Neural crest cell (in vitro differentiated cells): ENCODE data around the gene SEPTIN1. TPM values are rescaled to one million over a fixed set of nuclear protein-coding genes. Genes with fewer than 3 reads are reported as not detected.

ENCODE experiments used
- DNase-seq: peaks from one replicate; pipeline ENCODE4 v3.0.0; 2021; ENCODE audit warnings: low read depth, mixed read lengths, low spot score
- H3K27ac Mint-ChIP-seq: one replicate; pipeline ENCODE4 v1.8.0; 2021; ENCODE audit warnings: mild to moderate bottlenecking, mixed read lengths; ENCODE audit not compliant: unreplicated experiment
- H3K27me3 Mint-ChIP-seq: 2 replicates; pipeline ENCODE4 v1.8.0; 2021; ENCODE audit warnings: low read depth, mild to moderate bottlenecking, mixed read lengths
- H3K36me3 Mint-ChIP-seq: 2 replicates; pipeline ENCODE4 v1.8.0; 2021; ENCODE audit warnings: low read depth, mild to moderate bottlenecking, mixed read lengths
- H3K4me1 Mint-ChIP-seq: 2 replicates; pipeline ENCODE4 v1.8.0; 2021; ENCODE audit warnings: mixed read lengths
- H3K4me3 Mint-ChIP-seq: one replicate; pipeline ENCODE4 v1.8.0; 2021; ENCODE audit warnings: mild to moderate bottlenecking, mixed read lengths
- H3K9me3 Mint-ChIP-seq: 2 replicates; pipeline ENCODE4 v1.8.0; 2021; ENCODE audit warnings: mixed read lengths
- CTCF ChIP-seq: fragments of 200-600 bp; sonication (generic); conservative IDR thresholded peaks from 2 replicates; pipeline ENCODE4 v1.5.0; 2021; ENCODE audit warnings: antibody characterized with exemption, mild to moderate bottlenecking
- total RNA-seq: library from RNA; stranded (reverse); gene quantifications from 2 replicates; pipeline ENCODE4 v1.2.1, GENCODE V29; 2021

SEPTIN1 gene
- total RNA-seq, 1 donor from 2014 or later = 2.3 TPM

GRCh38 chr16:30406795-30407101 is 24.4 kb upstream of the SEPTIN1 start:
- DNase-seq = no peak
- Mint-ChIP-seq H3K27me3 (no peaks in the 10 kb centered on the region), H3K4me1 (peaks cover 25% of the 10 kb centered on the region), H3K9me3 (no peaks in the 10 kb centered on the region), H3K27ac (peak overlapping the region; percentile 81), H3K4me3 (peak overlapping the region; percentile 86), H3K36me3 (no peaks in the 10 kb centered on the region)
- no peak for TF ChIP-seq CTCF

GRCh38 chr16:30401768-30402425 is 19.5 kb upstream of the SEPTIN1 start:
- H3K27me3 Mint-ChIP-seq = peaks cover 3% of the 10 kb centered on the region
- H3K9me3 Mint-ChIP-seq = no peaks in the 10 kb centered on the region
- no peak for DNase-seq
- H3K4me1 Mint-ChIP-seq = peaks cover 32% of the 10 kb centered on the region
- peak overlapping the region; percentile 89 for H3K27ac Mint-ChIP-seq
- H3K36me3 Mint-ChIP-seq = peaks cover 2% of the 10 kb centered on the region
- peak overlapping the region; percentile 94 for H3K4me3 Mint-ChIP-seq
- no peak for TF ChIP-seq CTCF

- H3K27ac Mint-ChIP-seq = peak overlapping the region; percentile 98
- peaks cover 41% of the 10 kb centered on the region for H3K4me1 Mint-ChIP-seq
- peak overlapping the region; percentile 94 for H3K4me3 Mint-ChIP-seq
- H3K9me3 Mint-ChIP-seq = no peaks in the 10 kb centered on the region
- peaks cover 3% of the 10 kb centered on the region for H3K27me3 Mint-ChIP-seq
- no peak for DNase-seq
- peaks cover 3% of the 10 kb centered on the region for H3K36me3 Mint-ChIP-seq
- TF ChIP-seq CTCF = no peak
Observed at GRCh38 chr16:30399435-30400186, 17.2 kb upstream of the SEPTIN1 start.

DNA sequence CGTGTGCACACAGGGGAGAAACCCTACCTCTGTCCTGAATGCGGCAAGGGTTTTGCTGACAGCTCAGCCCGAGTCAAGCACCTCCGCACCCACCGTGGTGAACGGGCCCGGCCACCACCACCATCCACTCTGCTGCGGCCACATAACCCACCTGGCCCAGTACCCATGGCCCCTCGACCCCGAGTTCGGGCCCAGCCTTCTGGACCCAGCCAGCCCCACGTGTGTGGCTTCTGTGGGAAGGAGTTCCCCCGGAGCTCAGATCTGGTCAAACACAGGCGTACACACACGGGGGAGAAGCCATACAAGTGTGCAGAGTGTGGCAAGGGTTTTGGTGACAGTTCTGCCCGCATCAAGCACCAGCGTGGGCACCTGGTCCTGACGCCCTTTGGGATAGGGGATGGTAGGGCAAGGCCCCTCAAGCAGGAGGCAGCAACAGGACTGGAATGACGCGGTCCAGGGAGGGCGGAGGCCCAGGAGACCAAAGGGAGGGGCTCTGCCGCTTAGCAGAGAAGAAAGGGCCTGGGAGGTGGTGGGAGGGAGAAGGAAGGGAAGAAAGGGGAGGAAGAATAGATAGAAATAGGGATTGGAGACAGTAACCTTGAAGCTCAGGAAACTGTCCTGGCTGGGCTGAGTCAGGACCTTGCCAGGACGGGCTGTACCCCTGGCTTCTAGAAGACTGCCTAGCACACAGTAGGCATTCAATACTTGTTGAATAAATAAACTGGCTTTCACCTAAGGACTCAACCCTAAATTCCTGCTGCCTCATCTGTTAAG is 16.5 kb upstream of the SEPTIN1 start:
- peaks cover 3% of the 10 kb centered on the region for H3K27me3 Mint-ChIP-seq
- peaks cover 3% of the 10 kb centered on the region for H3K36me3 Mint-ChIP-seq
- peak overlapping the region; percentile 83 for H3K27ac Mint-ChIP-seq
- peak overlapping the region; percentile 94 for H3K4me3 Mint-ChIP-seq
- H3K4me1 Mint-ChIP-seq = peaks cover 49% of the 10 kb centered on the region
- no peak for DNase-seq
- TF ChIP-seq CTCF = no peak
- no peaks in the 10 kb centered on the region for H3K9me3 Mint-ChIP-seq

DNA sequence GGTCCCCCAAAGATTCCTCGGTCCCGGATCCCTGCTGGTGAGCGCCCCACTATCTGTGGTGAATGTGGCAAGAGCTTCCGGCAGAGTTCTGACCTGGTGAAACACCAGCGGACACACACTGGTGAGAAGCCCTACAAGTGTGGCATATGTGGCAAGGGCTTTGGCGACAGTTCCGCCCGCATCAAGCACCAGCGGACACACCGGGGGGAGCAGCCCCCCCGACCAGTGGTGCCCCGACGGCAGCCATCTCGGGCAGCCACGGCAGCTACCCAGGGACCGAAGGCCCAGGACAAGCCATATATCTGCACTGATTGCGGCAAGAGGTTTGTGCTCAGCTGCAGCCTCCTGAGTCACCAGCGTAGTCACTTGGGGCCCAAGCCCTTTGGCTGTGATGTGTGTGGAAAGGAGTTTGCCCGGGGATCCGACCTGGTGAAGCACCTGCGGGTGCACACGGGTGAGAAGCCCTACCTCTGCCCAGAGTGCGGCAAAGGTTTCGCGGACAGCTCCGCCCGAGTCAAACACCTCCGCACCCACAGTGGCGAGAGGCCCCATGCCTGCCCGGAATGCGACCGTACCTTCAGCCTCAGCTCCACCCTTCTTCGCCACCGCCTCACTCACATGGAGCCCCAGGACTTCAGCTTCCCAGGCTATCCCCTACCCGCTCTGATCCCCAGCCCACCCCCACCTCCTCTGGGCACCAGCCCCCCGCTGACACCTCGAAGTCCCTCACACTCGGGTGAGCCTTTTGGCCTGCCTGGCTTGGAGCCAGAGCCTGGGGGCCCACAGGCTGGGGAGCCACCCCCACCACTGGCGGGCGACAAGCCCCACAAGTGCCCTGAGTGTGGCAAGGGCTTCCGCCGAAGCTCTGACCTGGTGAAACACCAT is 15.7 kb upstream of the SEPTIN1 start:
- no peak for TF ChIP-seq CTCF
- Mint-ChIP-seq H3K9me3 (no peaks in the 10 kb centered on the region), H3K4me3 (peak overlapping the region; percentile 94), H3K36me3 (peaks cover 3% of the 10 kb centered on the region), H3K4me1 (peaks cover 53% of the 10 kb centered on the region), H3K27ac (no peak overlapping the region), H3K27me3 (peaks cover 3% of the 10 kb centered on the region)
- no peak for DNase-seq
